K562 (cell line): ENCODE data around the gene PTPRB. TPM values are rescaled to one million over a fixed set of nuclear protein-coding genes. Genes with fewer than 3 reads are reported as not detected.

Experiments
- ATAC-seq: fragments of 200-7000 bp; cut with Tn5 transposase; 3 replicates; pipeline ENCODE4 v1.9.1; 2020; ENCODE audit warnings: moderate library complexity
- BruUV-seq: library from RNA; stranded (reverse); fragments of 400-500 nt; replicated peaks from 2 replicates; lab custom pipeline; 2021; lab: Mats Ljungman, UMichigan
- CTCF ChIA-PET: fragments of 300-600 bp; formaldehyde crosslinking; extraction: SDS; loops from one replicate; lab custom pipeline; 2021; ENCODE audit warnings: low intra/inter-chr PET ratio; lab: Yijun Ruan, JAX
- POLR2A ChIA-PET: fragments of 300-600, 350-650 bp; sonication (Branson Sonifier 250); formaldehyde crosslinking; extraction: SDS; loops from one replicate; lab custom pipeline; 2021; ENCODE audit warnings: antibody characterized with exemption, inconsistent platforms; lab: Yijun Ruan, JAX
- DNase-seq, 4 experiments: peaks; one replicate each; pipeline versions ENCODE4 v3.0.0 to v3.0.0-alpha.2; 2011 to 2018; ENCODE audit warnings: low spot score in 3 of 4, mixed read lengths in 3 of 4; ENCODE audit errors: extremely low read depth in 1 of 4
- FAIRE-seq: peaks from 2 replicates; lab custom pipeline; 2011; peaks lifted over from hg19 to GRCh38; lab: Jason Lieb, UNC
- H2AFZ ChIP-seq: 2 replicates; pipeline ENCODE4 v1.6.0; 2011; ENCODE audit warnings: low read depth, low read length, control low read depth, inconsistent platforms
- H3K27ac ChIP-seq: fragments of 200-600 bp; 3 replicates; pipeline ENCODE4 v1.8.0; 2011; ENCODE audit warnings: low read depth, mild to moderate bottlenecking, control low read depth, inconsistent platforms, low read length, moderate library complexity, mixed read lengths; ENCODE audit errors: extremely low read depth
- H3K27me3 ChIP-seq, 2 experiments: fragments of 300-600 bp in 1 of 2; 2 replicates in 1 of 2; 3 replicates in 1 of 2; pipeline versions ENCODE4 v1.6.0 to v1.8.0; 2011; ENCODE audit warnings: inconsistent platforms in 2 of 2, low read length in 2 of 2, mild to moderate bottlenecking in 1 of 2, mixed read lengths in 1 of 2, moderate library complexity in 1 of 2; ENCODE audit not compliant: control insufficient read depth in 2 of 2, insufficient read depth in 2 of 2
- H3K36me3 ChIP-seq: fragments of 300-600 bp; 3 replicates; pipeline ENCODE4 v1.8.0; 2011; ENCODE audit warnings: mild to moderate bottlenecking, low read length, inconsistent platforms; ENCODE audit not compliant: control insufficient read depth, insufficient read depth
- H3K4me1 ChIP-seq, 2 experiments: fragments of 200-600 bp in 1 of 2; replicated peaks in 1 of 2; 2 replicates in 1 of 2; 3 replicates in 1 of 2; pipeline versions ENCODE4 v1.5.1 to v1.8.0; 2011; ENCODE audit warnings: inconsistent platforms in 2 of 2, low read length in 2 of 2, mild to moderate bottlenecking in 1 of 2, mixed read lengths in 1 of 2, moderate library complexity in 1 of 2; ENCODE audit not compliant: control insufficient read depth in 2 of 2, insufficient read depth in 2 of 2
- H3K4me2 ChIP-seq: 2 replicates; pipeline ENCODE4 v1.6.1; 2011; ENCODE audit warnings: low read length, control low read depth, inconsistent platforms, mixed read lengths; ENCODE audit not compliant: insufficient read depth
- H3K4me3 ChIP-seq: fragments of 200-600 bp; sonication (generic), shearing (Covaris generic); 2 replicates; pipeline ENCODE4 v1.5.1; 2016; ENCODE audit warnings: control low read depth, inconsistent platforms
- H3K79me2 ChIP-seq: fragments of 200-600 bp; 3 replicates; pipeline ENCODE4 v1.8.0; 2011; ENCODE audit warnings: low read length, inconsistent platforms; ENCODE audit not compliant: control insufficient read depth, insufficient read depth
- H3K9ac ChIP-seq, 2 experiments: 2 replicates each; pipeline versions ENCODE4 v1.6.0 to v1.6.1; 2011; ENCODE audit warnings: low read depth in 2 of 2, low read length in 2 of 2, control low read depth in 1 of 2, inconsistent platforms in 1 of 2, mild to moderate bottlenecking in 1 of 2, mixed read lengths in 1 of 2; ENCODE audit not compliant: insufficient read depth in 1 of 2
- H3K9me1 ChIP-seq: one replicate; pipeline ENCODE4 v1.6.0; 2011; ENCODE audit warnings: inconsistent platforms, mild to moderate bottlenecking, low read length, moderate library complexity; ENCODE audit not compliant: control insufficient read depth, insufficient read depth
- H3K9me3 ChIP-seq: replicated peaks from 2 replicates; pipeline ENCODE4 v1.5.1; 2011; ENCODE audit warnings: low read depth, low read length, inconsistent platforms; ENCODE audit not compliant: control insufficient read depth, insufficient read depth
- H4K20me1 ChIP-seq: replicated peaks from 2 replicates; pipeline ENCODE4 v1.6.1; 2011; ENCODE audit warnings: low read length, inconsistent platforms, mixed read lengths; ENCODE audit not compliant: control insufficient read depth, insufficient read depth
- CBX3 ChIP-seq, 2 experiments: IDR thresholded peaks; 1 replicate in 1 of 2; 2 replicates in 1 of 2; pipeline ENCODE4 v1.6.1; 2012; ENCODE audit warnings: inconsistent platforms in 2 of 2, low read length in 2 of 2, borderline replicate concordance in 1 of 2, control low read depth in 1 of 2
- HDAC2 ChIP-seq: fragments of 450-650 bp; IDR thresholded peaks from 2 replicates; pipeline ENCODE4 v1.6.1; 2016; ENCODE audit warnings: mild to moderate bottlenecking
- LEF1 ChIP-seq: fragments of 450-650 bp; IDR thresholded peaks from 2 replicates; pipeline ENCODE4 v1.6.1; 2016; ENCODE audit warnings: mild to moderate bottlenecking
- MTA1 ChIP-seq: fragments of 450-650 bp; IDR thresholded peaks from 2 replicates; pipeline ENCODE4 v1.6.1; 2017; ENCODE audit warnings: borderline replicate concordance
- NCOA1 ChIP-seq: fragments of 450-650 bp; IDR thresholded peaks from 2 replicates; pipeline ENCODE4 v1.6.1; 2016; ENCODE audit warnings: low read depth
- NR2C2 ChIP-seq, 2 experiments: fragments of 200-800 bp in 1 of 2; sonication (Bioruptor generic) in 1 of 2; sonication (generic) in 1 of 2; formaldehyde crosslinking in 1 of 2; IDR thresholded peaks; 2 replicates each; pipeline versions ENCODE4 v1.6.1 to v1.8.0; 2016 to 2022; ENCODE audit warnings: mild to moderate bottlenecking in 1 of 2, missing compliant biosample characterization in 1 of 2, missing genetic modification characterization in 1 of 2, missing genetic modification reagents in 1 of 2
- RBBP5 ChIP-seq: fragments of 200-600 bp; sonication (generic); IDR thresholded peaks from 2 replicates; pipeline ENCODE4 v1.6.1; 2012; ENCODE audit warnings: borderline replicate concordance, mild to moderate bottlenecking, low read length, control low read depth, inconsistent platforms; ENCODE audit not compliant: insufficient read depth, poor library complexity, severe bottlenecking
- SMARCE1 ChIP-seq: fragments of 450-650 bp; IDR thresholded peaks from 2 replicates; pipeline ENCODE4 v1.7.1; 2016; ENCODE audit warnings: mild to moderate bottlenecking
- TCFL5 ChIP-seq: fragments of 250-450 bp; sonication (Bioruptor Pico); conservative IDR thresholded peaks from 2 replicates; pipeline ENCODE4 v1.6.1; 2021; ENCODE audit warnings: mild to moderate bottlenecking, moderate library complexity, matching md5 sums
- TRIM24 ChIP-seq, 2 experiments: fragments of 450-650 bp; IDR thresholded peaks; 2 replicates each; pipeline ENCODE4 v1.6.1; 2016
- ZNF41 ChIP-seq: fragments of 250-450 bp; sonication (Bioruptor Pico); conservative IDR thresholded peaks from 2 replicates; pipeline ENCODE4 v1.4.0; 2020; ENCODE audit warnings: mild to moderate bottlenecking
- ZNF518B ChIP-seq: fragments of 250-450 bp; sonication (Bioruptor Pico); IDR thresholded peaks from 2 replicates; pipeline ENCODE4 v1.5.0; 2021; ENCODE audit warnings: mild to moderate bottlenecking, moderate library complexity
- ZNF551 ChIP-seq: fragments of 250-450 bp; sonication (Bioruptor Pico); IDR thresholded peaks from 2 replicates; pipeline ENCODE4 v1.5.0; 2021; ENCODE audit warnings: mild to moderate bottlenecking, moderate library complexity
- ZNF584 ChIP-seq: fragments of 200-800 bp; sonication (Bioruptor generic); IDR thresholded peaks from 2 replicates; pipeline ENCODE4 v1.6.1; 2016; ENCODE audit warnings: low read depth, mild to moderate bottlenecking, missing genetic modification characterization, missing compliant biosample characterization
- WGBS: fragments of 100-300 bp; shearing (Covaris generic); methylation state at CpG from one replicate; pipeline ENCODE4 v1.1.6; 2016; ENCODE audit warnings: low coverage, mixed read lengths; ENCODE audit not compliant: insufficient coverage; ENCODE audit errors: missing lambda C conversion rate; 5-methylcytosine and 5-hydroxymethylcytosine counted together
- in situ Hi-C: fragments of 300-500 bp; cut with MboI; formaldehyde crosslinking; loops from 4 replicates; pipeline ENCODE4 v1.15.0; 2018; ENCODE audit warnings: inconsistent platforms, mixed read lengths
- intact Hi-C: fragments of 100-400 bp; cut with micrococcal nuclease; formaldehyde crosslinking; loops from 2 replicates; pipeline ENCODE4 v1.14.2; 2022
- polyA plus RNA-seq, 8 experiments: library from polyadenylated mRNA; depleted of rRNA in 4 of 8; stranded (reverse) in 5 of 8; unstranded in 3 of 8; fragments of >200 nt; fragmentation: Nextera tagmentation in 2 of 8; fragmentation: Illumina TruSeq in 1 of 8; extraction: Ambion mirVana in 2 of 8; extraction: Trizol in 1 of 8; gene quantifications; 2 replicates each; pipeline versions ENCODE4 v1.2.1 to v1.2.3, GENCODE V29; 2011 to 2014; ENCODE audit warnings: inconsistent platforms in 1 of 8, missing spikeins in 1 of 8
- total RNA-seq, 7 experiments: library from RNA; depleted of rRNA in 6 of 7; stranded (reverse); fragments of >200 nt in 6 of 7; fragmentation: Illumina TruSeq in 2 of 7; extraction: Trizol in 2 of 7; gene quantifications; 2 replicates each; pipeline versions ENCODE4 v1.2.1 to v1.2.3, GENCODE V29; 2011 to 2021; ENCODE audit warnings: low replicate concordance in 1 of 7
- TF ChIP-seq, protein P1 (sequence below), 2 experiments: fragments of 200-800 bp in 1 of 2; sonication (Bioruptor generic) in 1 of 2; sonication (generic) in 1 of 2; formaldehyde crosslinking in 1 of 2; IDR thresholded peaks in 1 of 2; conservative IDR thresholded peaks in 1 of 2; 2 replicates each; pipeline versions ENCODE4 v1.5.0 to v1.6.1; 2016 to 2020; ENCODE audit warnings: missing compliant biosample characterization in 1 of 2, missing genetic modification characterization in 1 of 2, missing genetic modification reagents in 1 of 2

PTPRB gene
- total and polyA plus RNA-seq, 9 of the 15 experiments (the other 6 are each of a cell fraction or from before 2014, with no cell fraction given) = 0.46 to 5.9 (median 3.1) TPM

- no peaks in the 10 kb centered on the region for H3K9me3 ChIP-seq
- in situ Hi-C loops (no loop called here), intact Hi-C loops (no loop called here)
- ChIA-PET CTCF (no interaction called here), POLR2A (interaction anchor here (1.1 to 1.6 kb wide), 2 partner anchors 13 to 16 kb away, joined by 3 to 6 read pairs; no protein-coding TSS in a partner anchor)
- DNase-seq (peak; percentile 62 to 84 (median 68)), ATAC-seq (peak; percentile 98), FAIRE-seq (peak; percentile 80)
- no peaks in the 10 kb centered on the region for H3K9me1 ChIP-seq
- no peak overlapping the region; the same call in 1 of the 2 replicates for H3K4me3 ChIP-seq
- H3K79me2 ChIP-seq = no peaks in the 10 kb centered on the region
- peaks cover 2% of the 10 kb centered on the region; the same call in 1 of the 3 replicates for H3K36me3 ChIP-seq
- no peaks in the 10 kb centered on the region for H4K20me1 ChIP-seq
- no TSS peak for BruUV-seq
- H3K27me3 ChIP-seq = no peaks in the 10 kb centered on the region
- H3K27ac ChIP-seq = peak overlapping the region; percentile 82
- peaks cover 2 to 27% of the 10 kb centered on the region in 2 experiments; a peak in 4 of 5 replicates for H3K4me1 ChIP-seq
- WGBS = 2% methylated on average over 10 of the region's 10 CpGs
- H2AFZ ChIP-seq = peak overlapping the region; percentile 82
- H3K9ac ChIP-seq = peak overlapping the region; percentile 53 to 56; a peak in 3 of 4 replicates
- H3K4me2 ChIP-seq = peak overlapping the region; percentile 71
- peak; percentile 35; the same call in 1 of the 2 replicates for TF ChIP-seq NCOA1
- peak; percentile 63 for TF ChIP-seq LEF1
- TF ChIP-seq HDAC2 = peak; percentile 55; the same call in 1 of the 2 replicates
- no peak for TF ChIP-seq ZNF518B (CRISPR knock-in tag)
- peak; percentile 95 for TF ChIP-seq SMARCE1
- TF ChIP-seq MTA1 = no peak
- TF ChIP-seq TCFL5 (CRISPR knock-in tag) = 0 out of 2 replicates have a peak, but pooled peaks have one; percentile 22
- TF ChIP-seq ZNF551 (CRISPR knock-in tag) = no peak
- TF ChIP-seq CBX3 (IDR thresholded peaks at IDR 0.05; ENCODE audit: borderline replicate concordance in 1 of 2, low read length in 2 of 2) = peak in 1 of 2 experiments; percentile 44; a peak in 1 of 3 replicates
- TF ChIP-seq ZNF584 (CRISPR knock-in tag) = 0 out of 2 replicates have a peak, but pooled peaks have one; percentile 64
- TF ChIP-seq NR2C2 (CRISPR knock-in tag; IDR thresholded peaks at IDR 0.05) = no peak
- peak; percentile 82 for TF ChIP-seq NR2C2 (tag; IDR thresholded peaks at IDR 0.05)
- peak in 1 of 2 experiments; percentile 43; a peak in 1 of 4 replicates for TF ChIP-seq TRIM24 (IDR thresholded peaks at IDR 0.05)
- TF ChIP-seq ZNF41 (CRISPR knock-in tag) = 0 out of 2 replicates have a peak, but pooled peaks have one; percentile 23
- TF ChIP-seq, protein P1, sequence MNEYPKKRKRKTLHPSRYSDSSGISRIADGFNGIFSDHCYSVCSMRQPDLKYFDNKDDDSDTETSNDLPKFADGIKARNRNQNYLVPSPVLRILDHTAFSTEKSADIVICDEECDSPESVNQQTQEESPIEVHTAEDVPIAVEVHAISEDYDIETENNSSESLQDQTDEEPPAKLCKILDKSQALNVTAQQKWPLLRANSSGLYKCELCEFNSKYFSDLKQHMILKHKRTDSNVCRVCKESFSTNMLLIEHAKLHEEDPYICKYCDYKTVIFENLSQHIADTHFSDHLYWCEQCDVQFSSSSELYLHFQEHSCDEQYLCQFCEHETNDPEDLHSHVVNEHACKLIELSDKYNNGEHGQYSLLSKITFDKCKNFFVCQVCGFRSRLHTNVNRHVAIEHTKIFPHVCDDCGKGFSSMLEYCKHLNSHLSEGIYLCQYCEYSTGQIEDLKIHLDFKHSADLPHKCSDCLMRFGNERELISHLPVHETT (CRISPR knock-in tag; conservative IDR thresholded peaks at IDR 0.05 in 1 of 2, IDR thresholded peaks at IDR 0.05 in 1 of 2) = peak in 1 of 2 experiments; percentile 62; a peak in 2 of 4 replicates
- TF ChIP-seq RBBP5 = peak; percentile 48
Measured at GRCh38 chr12:70645494-70646317, 8.5 kb upstream of the PTPRB start.
